Kidney glomerular epithelial cell (primary cell): ENCODE measurements around the gene GIMAP8.
"Not testable (repeated sequence)": the region's sequence is repeated elsewhere in the genome, so short reads cannot be mapped to it uniquely, and the experiment has no call there.

Experiments
- DNase-seq: peaks from one replicate; lab custom pipeline; 2025; lab: John Stamatoyannopoulos, UW

GIMAP8 gene

GRCh38 chr7:150514748-150515222 is 64.4 kb downstream of the GIMAP8 start, which contains the start of gene GIMAP7:
TSS of gene GIMAP7 (plus strand) at chr7:150514872. CDS start at chr7:150519975, 5,103 bp downstream.
- no peak for DNase-seq

- no peak for DNase-seq
These were observed 65.1 kb downstream of the GIMAP8 start for GRCh38 chr7:150515248-150516147.

GRCh38 chr7:150516956-150517745 is 66.7 kb downstream of the GIMAP8 start:
- no peak for DNase-seq

DNA sequence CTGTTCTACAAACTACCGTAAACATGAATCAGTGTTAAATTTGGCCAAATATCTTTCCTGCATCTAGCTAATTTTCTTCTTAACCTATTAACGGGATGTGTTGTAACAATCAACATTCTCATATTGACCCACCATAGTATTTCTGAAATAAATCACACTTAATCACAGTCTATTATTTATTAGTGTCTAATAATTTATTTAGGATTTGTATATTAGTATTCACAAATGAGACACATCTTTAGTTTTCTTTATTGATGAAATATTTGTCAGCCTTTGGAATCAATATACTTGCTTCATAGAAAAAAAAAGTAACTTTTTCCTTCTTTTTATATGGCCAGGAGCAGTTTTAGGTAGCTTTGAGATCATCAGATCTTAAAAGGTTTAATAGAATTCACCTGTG is 68.9 kb downstream of the GIMAP8 start:
- DNase-seq = no peak

DNA sequence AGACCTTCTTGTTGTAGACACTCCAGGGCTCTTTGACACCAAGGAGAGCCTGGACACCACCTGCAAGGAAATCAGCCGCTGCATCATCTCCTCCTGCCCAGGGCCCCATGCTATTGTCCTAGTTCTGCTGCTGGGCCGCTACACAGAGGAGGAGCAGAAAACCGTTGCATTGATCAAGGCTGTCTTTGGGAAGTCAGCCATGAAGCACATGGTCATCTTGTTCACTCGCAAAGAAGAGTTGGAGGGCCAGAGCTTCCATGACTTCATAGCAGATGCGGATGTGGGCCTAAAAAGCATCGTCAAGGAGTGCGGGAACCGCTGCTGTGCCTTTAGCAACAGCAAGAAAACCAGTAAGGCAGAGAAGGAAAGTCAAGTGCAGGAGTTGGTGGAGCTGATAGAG is 69.7 kb downstream of the GIMAP8 start:
- DNase-seq = no peak

DNA sequence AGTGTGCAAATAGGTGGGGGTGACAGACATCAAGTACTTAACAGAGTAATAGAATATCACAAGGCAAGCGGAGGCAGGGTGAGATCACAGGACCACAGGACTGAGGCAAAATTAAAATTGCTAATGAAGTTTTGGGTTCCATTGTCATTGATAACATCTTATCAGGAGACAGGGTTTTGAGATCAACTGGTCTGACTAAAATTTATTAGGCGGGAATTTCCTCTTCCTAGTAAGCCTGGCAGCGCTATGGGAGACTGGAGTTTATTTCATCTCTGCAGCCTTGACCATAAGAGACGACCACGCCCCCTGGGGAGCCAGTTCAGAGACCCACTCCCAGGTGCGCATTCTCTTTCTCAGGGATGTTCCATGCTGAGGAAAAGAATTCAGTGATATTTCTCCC is 72.5 kb downstream of the GIMAP8 start:
- not testable (repeated sequence) for DNase-seq

DNA sequence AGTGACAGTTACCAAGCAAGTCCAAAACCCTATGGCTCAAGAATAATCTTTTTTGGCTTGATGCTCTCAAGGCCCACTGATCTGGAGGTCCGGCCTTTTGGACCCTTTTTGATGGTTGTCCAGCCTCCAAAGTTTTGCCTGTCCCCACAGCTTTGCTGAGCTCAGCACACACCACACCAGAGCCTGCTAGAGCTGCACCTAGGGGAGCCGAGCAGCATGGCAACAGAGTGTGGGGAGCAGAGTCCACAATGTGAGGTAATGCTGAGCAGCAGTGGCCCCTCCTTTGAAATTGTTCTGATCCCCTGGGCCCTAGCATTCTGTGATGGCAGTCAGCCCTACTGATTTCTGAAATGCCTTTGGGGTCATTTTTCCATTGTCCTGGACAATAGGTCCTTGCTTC is 73.6 kb downstream of the GIMAP8 start:
- DNase-seq = no peak
